ENCODE data around the gene MACO1.
"Not testable (repeated sequence)": the region's sequence is repeated elsewhere in the genome, so short reads cannot be mapped to it uniquely, and the experiment has no call there.

The MACO1 gene

GRCh38 chr1:25504706-25505595, 74.3 kb downstream of the MACO1 start:
- Histone ChIP-seq H3K36me3 (ENCODE audit: control insufficient read depth, insufficient read depth, low read length) (no peaks in the 10 kb centered on the region), H3K27me3 (ENCODE audit: control insufficient read depth, insufficient read depth, low read length, poor library complexity, severe bottlenecking) (no peaks in the 10 kb centered on the region), H3K27ac (ENCODE audit: insufficient read depth, low read depth, low read length, poor library complexity, severe bottlenecking) (no peak overlapping the region), H3K9me3 (ENCODE audit: control insufficient read depth, low read length) (no peaks in the 10 kb centered on the region), H3K4me1 (ENCODE audit: control insufficient read depth, insufficient read depth, low read length) (peaks cover 18% of the 10 kb centered on the region), H3K4me3 (ENCODE audit: insufficient read depth, low read depth, low read length) (no peak overlapping the region)
- WGBS, 2 experiments, result 83 to 86% methylated on average over 9 of the region's 9 CpGs

GRCh38 chr1:25505656-25506385, 75.1 kb downstream of the MACO1 start:
- no peaks in the 10 kb centered on the region for H3K27me3 ChIP-seq (ENCODE audit: control insufficient read depth, insufficient read depth, low read length, poor library complexity, severe bottlenecking)
- H3K36me3 ChIP-seq (ENCODE audit: control insufficient read depth, insufficient read depth, low read length), result no peaks in the 10 kb centered on the region
- peaks cover 18% of the 10 kb centered on the region for H3K4me1 ChIP-seq (ENCODE audit: control insufficient read depth, insufficient read depth, low read length)
- H3K9me3 ChIP-seq (ENCODE audit: control insufficient read depth, low read length), result no peaks in the 10 kb centered on the region
- H3K27ac ChIP-seq (ENCODE audit: insufficient read depth, low read depth, low read length, poor library complexity, severe bottlenecking), result no peak overlapping the region
- 82 to 86% methylated on average over 14 of the region's 14 CpGs for WGBS, 2 experiments
- no peak overlapping the region for H3K4me3 ChIP-seq (ENCODE audit: insufficient read depth, low read depth, low read length)

GRCh38 chr1:25506566-25507463, 76.1 kb downstream of the MACO1 start:
- not testable (repeated sequence) for H3K9me3 ChIP-seq (ENCODE audit: control insufficient read depth, low read length); H3K27me3 ChIP-seq (ENCODE audit: control insufficient read depth, insufficient read depth, low read length, poor library complexity, severe bottlenecking); H3K4me3 ChIP-seq (ENCODE audit: insufficient read depth, low read depth, low read length); H3K36me3 ChIP-seq (ENCODE audit: control insufficient read depth, insufficient read depth, low read length); H3K27ac ChIP-seq (ENCODE audit: insufficient read depth, low read depth, low read length, poor library complexity, severe bottlenecking)
- 21 to 27% methylated on average over 33 to 36 of the region's 37 CpGs for WGBS, 2 experiments
- peaks cover 18% of the 10 kb centered on the region for H3K4me1 ChIP-seq (ENCODE audit: control insufficient read depth, insufficient read depth, low read length)

- H3K9me3 ChIP-seq (ENCODE audit: control insufficient read depth, low read length), result no peaks in the 10 kb centered on the region
- no peak overlapping the region for H3K4me3 ChIP-seq (ENCODE audit: insufficient read depth, low read depth, low read length)
- H3K36me3 ChIP-seq (ENCODE audit: control insufficient read depth, insufficient read depth, low read length), result no peaks in the 10 kb centered on the region
- H3K4me1 ChIP-seq (ENCODE audit: control insufficient read depth, insufficient read depth, low read length), result no peaks in the 10 kb centered on the region
- H3K27ac ChIP-seq (ENCODE audit: insufficient read depth, low read depth, low read length, poor library complexity, severe bottlenecking), result no peak overlapping the region
- no peaks in the 10 kb centered on the region for H3K27me3 ChIP-seq (ENCODE audit: control insufficient read depth, insufficient read depth, low read length, poor library complexity, severe bottlenecking)
- 68 to 71% methylated on average over 4 of the region's 4 CpGs for WGBS, 2 experiments
Measured at GRCh38 chr1:25513666-25514065, 83.0 kb downstream of the MACO1 start.

- Histone ChIP-seq H3K4me3 (ENCODE audit: insufficient read depth, low read depth, low read length) (no peak overlapping the region), H3K36me3 (ENCODE audit: control insufficient read depth, insufficient read depth, low read length) (no peaks in the 10 kb centered on the region), H3K27ac (ENCODE audit: insufficient read depth, low read depth, low read length, poor library complexity, severe bottlenecking) (no peak overlapping the region), H3K4me1 (ENCODE audit: control insufficient read depth, insufficient read depth, low read length) (no peaks in the 10 kb centered on the region), H3K9me3 (ENCODE audit: control insufficient read depth, low read length) (no peaks in the 10 kb centered on the region), H3K27me3 (ENCODE audit: control insufficient read depth, insufficient read depth, low read length, poor library complexity, severe bottlenecking) (no peaks in the 10 kb centered on the region)
- 73 to 77% methylated on average over 5 of the region's 6 CpGs for WGBS, 2 experiments
Measured at GRCh38 chr1:25515033-25515432, 84.3 kb downstream of the MACO1 start.

GRCh38 chr1:25516686-25517085, 86.0 kb downstream of the MACO1 start:
- 96 to 97% methylated on average over 3 of the region's 3 CpGs for WGBS, 2 experiments
- Histone ChIP-seq H3K27me3 (ENCODE audit: control insufficient read depth, insufficient read depth, low read length, poor library complexity, severe bottlenecking) (no peaks in the 10 kb centered on the region), H3K27ac (ENCODE audit: insufficient read depth, low read depth, low read length, poor library complexity, severe bottlenecking) (no peak overlapping the region), H3K4me3 (ENCODE audit: insufficient read depth, low read depth, low read length) (no peak overlapping the region), H3K4me1 (ENCODE audit: control insufficient read depth, insufficient read depth, low read length) (no peaks in the 10 kb centered on the region), H3K36me3 (ENCODE audit: control insufficient read depth, insufficient read depth, low read length) (no peaks in the 10 kb centered on the region), H3K9me3 (ENCODE audit: control insufficient read depth, low read length) (no peaks in the 10 kb centered on the region)

- Histone ChIP-seq H3K36me3 (ENCODE audit: control insufficient read depth, insufficient read depth, low read length) (no peaks in the 10 kb centered on the region), H3K27ac (ENCODE audit: insufficient read depth, low read depth, low read length, poor library complexity, severe bottlenecking) (no peak overlapping the region), H3K9me3 (ENCODE audit: control insufficient read depth, low read length) (no peaks in the 10 kb centered on the region), H3K4me1 (ENCODE audit: control insufficient read depth, insufficient read depth, low read length) (no peaks in the 10 kb centered on the region), H3K4me3 (ENCODE audit: insufficient read depth, low read depth, low read length) (no peak overlapping the region), H3K27me3 (ENCODE audit: control insufficient read depth, insufficient read depth, low read length, poor library complexity, severe bottlenecking) (no peaks in the 10 kb centered on the region)
- WGBS, 2 experiments, result 82 to 84% methylated on average over 33 of the region's 33 CpGs
Measured at GRCh38 chr1:25517476-25518394, 87.0 kb downstream of the MACO1 start.

GRCh38 chr1:25519624-25520023, 88.9 kb downstream of the MACO1 start:
- Histone ChIP-seq H3K4me1 (ENCODE audit: control insufficient read depth, insufficient read depth, low read length) (no peaks in the 10 kb centered on the region), H3K9me3 (ENCODE audit: control insufficient read depth, low read length) (no peaks in the 10 kb centered on the region), H3K27me3 (ENCODE audit: control insufficient read depth, insufficient read depth, low read length, poor library complexity, severe bottlenecking) (no peaks in the 10 kb centered on the region), H3K4me3 (ENCODE audit: insufficient read depth, low read depth, low read length) (no peak overlapping the region), H3K27ac (ENCODE audit: insufficient read depth, low read depth, low read length, poor library complexity, severe bottlenecking) (no peak overlapping the region), H3K36me3 (ENCODE audit: control insufficient read depth, insufficient read depth, low read length) (no peaks in the 10 kb centered on the region)
- WGBS, 2 experiments, result 86 to 96% methylated on average over 5 of the region's 5 CpGs

GRCh38 chr1:25520446-25521061, 89.9 kb downstream of the MACO1 start:
- no peaks in the 10 kb centered on the region for H3K27me3 ChIP-seq (ENCODE audit: control insufficient read depth, insufficient read depth, low read length, poor library complexity, severe bottlenecking)

More at GRCh38 chr1:25520446-25521061, 89.9 kb downstream of the MACO1 start:
- no peak overlapping the region for H3K27ac ChIP-seq (ENCODE audit: insufficient read depth, low read depth, low read length, poor library complexity, severe bottlenecking)
- H3K4me3 ChIP-seq (ENCODE audit: insufficient read depth, low read depth, low read length), result no peak overlapping the region
- H3K36me3 ChIP-seq (ENCODE audit: control insufficient read depth, insufficient read depth, low read length), result no peaks in the 10 kb centered on the region
- H3K4me1 ChIP-seq (ENCODE audit: control insufficient read depth, insufficient read depth, low read length), result no peaks in the 10 kb centered on the region
- 36 to 44% methylated on average over 4 of the region's 4 CpGs for WGBS, 2 experiments
- H3K9me3 ChIP-seq (ENCODE audit: control insufficient read depth, low read length), result no peaks in the 10 kb centered on the region
